Stomach (tissue), 9 donors: ENCODE measurements around the gene BTBD9. TPM values are rescaled to one million over a fixed set of nuclear protein-coding genes. Genes with fewer than 3 reads are reported as not detected.
"Not testable (repeated sequence)": the region's sequence is repeated elsewhere in the genome, so short reads cannot be mapped to it uniquely, and the experiment has no call there.

Source experiments
- DNase-seq, 2 donors: peaks; one replicate each; pipeline versions ENCODE4 v3.0.0 to v3.0.0-alpha.2; 2013 to 2019
- H3K27ac ChIP-seq, 5 donors: fragments of 200-600 bp in 4 of 5; sonication (generic) in 4 of 5; one replicate each; pipeline ENCODE4 v1.5.1; 2013 to 2019; ENCODE audit warnings: mild to moderate bottlenecking in 1 of 5, moderate library complexity in 1 of 5
- H3K27me3 ChIP-seq, 3 donors: fragments of 200-600 bp; sonication (generic); one replicate each; pipeline ENCODE4 v1.5.1; 2017 to 2019; ENCODE audit warnings: mixed run types in 1 of 3
- H3K36me3 ChIP-seq, 4 donors: fragments of 200-600 bp; sonication (generic); 1 replicate in 3 of 4; 2 replicates in 1 of 4; pipeline ENCODE4 v1.5.1; 2016 to 2019
- H3K4me1 ChIP-seq, 4 donors: fragments of 200-600 bp; sonication (generic); one replicate each; pipeline ENCODE4 v1.5.1; 2016 to 2019
- H3K4me3 ChIP-seq, 4 donors: fragments of 200-600 bp; sonication (generic) in 3 of 4; one replicate each; pipeline ENCODE4 v1.5.1; 2016 to 2019; ENCODE audit warnings: mild to moderate bottlenecking in 1 of 4
- H3K9me3 ChIP-seq, 4 donors: fragments of 200-600 bp; sonication (generic); one replicate each; pipeline ENCODE4 v1.5.1; 2016 to 2019
- EP300 ChIP-seq: sonication (generic); formaldehyde crosslinking; IDR thresholded peaks from one replicate; pipeline ENCODE4 v1.6.1; 2017; ENCODE audit warnings: antibody characterized with exemption
- POLR2A ChIP-seq, 4 donors: fragments of 450-650 bp; IDR thresholded peaks; one replicate each; pipeline ENCODE4 v1.6.1; 2016; ENCODE audit warnings: antibody characterized with exemption in 4 of 4, control low read depth in 2 of 4, mild to moderate bottlenecking in 1 of 4, moderate library complexity in 1 of 4
- POLR2AphosphoS5 ChIP-seq, 3 donors: sonication (generic); formaldehyde crosslinking; IDR thresholded peaks; one replicate each; pipeline ENCODE4 v1.6.1; 2016; ENCODE audit warnings: antibody characterized with exemption in 3 of 3
- WGBS, 5 donors: extraction: QIAGEN DNeasy Blood & Tissue Kit in 3 of 5; methylation state at CpG; one replicate each; pipeline versions ENCODE4 v1.1.5 to v1.1.7; 2013 to 2018; 5-methylcytosine and 5-hydroxymethylcytosine counted together
- intact Hi-C: fragments of 100-400 bp; cut with DNase I; formaldehyde crosslinking; loops from one replicate; pipeline ENCODE4 v1.15.1; 2023; ENCODE audit warnings: low total_unique reads
- polyA plus RNA-seq, 3 donors: library from polyadenylated mRNA; stranded (reverse); fragments of 200-250 nt; gene quantifications; one replicate each; pipeline ENCODE4 v1.2.3, GENCODE V29; 2013
- total RNA-seq, 5 donors: library from RNA; depleted of rRNA; stranded (reverse); fragments of >200 nt; gene quantifications; one replicate each; pipeline versions ENCODE4 v1.1.0 to v1.2.3, GENCODE V29; 2014 to 2016
- TF ChIP-seq, protein P1 (sequence below), 7 experiments: fragments of 450-650 bp in 4 of 7; fragments of 200-600 bp in 3 of 7; sonication (generic) in 3 of 7; IDR thresholded peaks; one replicate each; pipeline ENCODE4 v1.5.1; 2016 to 2019; ENCODE audit warnings: antibody characterized with exemption in 7 of 7, control low read depth in 2 of 7, mild to moderate bottlenecking in 1 of 7
- donor health status: healthy with polysubstance abuse.
- donor health status: Bipolar disorder and iron deficiency.
- donor health status: healthy.

The BTBD9 gene
- total and polyA plus RNA-seq, 8 donors, result 1.4 to 90.2 (median 6.8) TPM

DNA sequence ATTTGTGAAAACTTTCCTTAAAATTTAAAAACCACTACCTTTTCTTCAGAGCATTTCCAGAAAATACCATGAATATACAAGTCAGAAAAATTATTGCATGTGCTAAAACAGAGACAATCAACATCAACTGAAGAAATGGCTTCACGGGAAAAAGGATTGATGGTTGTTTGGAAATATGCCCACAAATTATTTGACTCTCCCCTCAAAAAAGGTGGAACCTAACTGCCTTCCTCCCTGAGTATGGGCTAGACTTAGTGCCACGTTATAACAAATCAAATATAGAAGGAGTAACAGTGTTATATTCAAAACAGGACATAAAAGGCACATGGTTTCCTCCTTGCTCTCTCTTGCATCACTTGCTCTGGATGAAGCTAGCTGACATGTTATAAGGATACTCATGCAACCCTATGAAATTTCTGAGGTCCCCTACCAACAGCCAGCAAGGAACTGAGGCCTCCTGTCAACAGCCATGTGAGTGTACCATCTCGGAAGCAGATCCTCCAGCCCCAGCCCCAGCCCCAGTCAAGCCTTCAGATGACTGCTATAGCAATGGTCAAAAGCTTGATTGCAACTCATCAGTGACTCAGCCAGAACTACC is 8.4 kb downstream of the BTBD9 start:
- TF ChIP-seq, protein P1, sequence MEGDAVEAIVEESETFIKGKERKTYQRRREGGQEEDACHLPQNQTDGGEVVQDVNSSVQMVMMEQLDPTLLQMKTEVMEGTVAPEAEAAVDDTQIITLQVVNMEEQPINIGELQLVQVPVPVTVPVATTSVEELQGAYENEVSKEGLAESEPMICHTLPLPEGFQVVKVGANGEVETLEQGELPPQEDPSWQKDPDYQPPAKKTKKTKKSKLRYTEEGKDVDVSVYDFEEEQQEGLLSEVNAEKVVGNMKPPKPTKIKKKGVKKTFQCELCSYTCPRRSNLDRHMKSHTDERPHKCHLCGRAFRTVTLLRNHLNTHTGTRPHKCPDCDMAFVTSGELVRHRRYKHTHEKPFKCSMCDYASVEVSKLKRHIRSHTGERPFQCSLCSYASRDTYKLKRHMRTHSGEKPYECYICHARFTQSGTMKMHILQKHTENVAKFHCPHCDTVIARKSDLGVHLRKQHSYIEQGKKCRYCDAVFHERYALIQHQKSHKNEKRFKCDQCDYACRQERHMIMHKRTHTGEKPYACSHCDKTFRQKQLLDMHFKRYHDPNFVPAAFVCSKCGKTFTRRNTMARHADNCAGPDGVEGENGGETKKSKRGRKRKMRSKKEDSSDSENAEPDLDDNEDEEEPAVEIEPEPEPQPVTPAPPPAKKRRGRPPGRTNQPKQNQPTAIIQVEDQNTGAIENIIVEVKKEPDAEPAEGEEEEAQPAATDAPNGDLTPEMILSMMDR (IDR thresholded peaks at IDR 0.05), result no peak
- no peak for TF ChIP-seq EP300
- no peak for TF ChIP-seq POLR2AphosphoS5 (IDR thresholded peaks at IDR 0.05)
- no peak for TF ChIP-seq POLR2A (IDR thresholded peaks at IDR 0.05)
- no peak overlapping the region for H3K4me3 ChIP-seq
- no peaks in the 10 kb centered on the region for H3K9me3 ChIP-seq
- H3K27me3 ChIP-seq, result no peaks in the 10 kb centered on the region
- peaks cover 0 to 35% (median 13%) of the 10 kb centered on the region in 4 donors for H3K4me1 ChIP-seq
- DNase-seq, result no peak
- WGBS, 5 donors, result 85 to 98% (median 93%) methylated on average over 3 of the region's 3 CpGs
- no peaks in the 10 kb centered on the region for H3K36me3 ChIP-seq
- intact Hi-C loops, result no loop called here
- no peak overlapping the region for H3K27ac ChIP-seq

DNA sequence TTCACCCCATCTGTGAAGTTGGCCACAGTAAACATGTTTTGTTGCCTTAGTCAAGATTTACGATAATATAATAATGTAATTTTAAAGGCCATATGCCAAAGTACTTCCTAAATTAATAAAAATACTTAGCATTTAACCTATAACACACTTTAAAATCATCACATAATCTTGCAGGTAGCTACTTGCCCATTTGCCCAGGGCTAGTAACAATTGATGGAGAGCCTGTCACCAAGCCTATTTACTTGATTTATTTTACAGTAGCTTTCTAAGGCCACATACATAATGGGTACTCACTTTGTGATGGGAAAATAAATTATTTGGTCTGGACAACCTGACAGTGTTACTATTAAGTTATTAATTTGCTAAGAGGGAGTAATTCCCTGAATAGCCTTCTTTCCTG is 14.5 kb downstream of the BTBD9 start:
- no peak overlapping the region for H3K4me3 ChIP-seq
- intact Hi-C loops, result no loop called here
- no peaks in the 10 kb centered on the region for H3K9me3 ChIP-seq
- H3K4me1 ChIP-seq, result no peaks in the 10 kb centered on the region
- H3K27ac ChIP-seq, result no peak overlapping the region
- 83 to 100% (median 96%) methylated on average over 1 of the region's 1 CpG for WGBS, 5 donors
- H3K36me3 ChIP-seq, result no peaks in the 10 kb centered on the region
- DNase-seq, result no peak
- H3K27me3 ChIP-seq, result no peaks in the 10 kb centered on the region
- TF ChIP-seq POLR2A (IDR thresholded peaks at IDR 0.05), result no peak
- no peak for TF ChIP-seq POLR2AphosphoS5 (IDR thresholded peaks at IDR 0.05)
- no peak for TF ChIP-seq EP300
- TF ChIP-seq, protein P1 (IDR thresholded peaks at IDR 0.05), result no peak

DNA sequence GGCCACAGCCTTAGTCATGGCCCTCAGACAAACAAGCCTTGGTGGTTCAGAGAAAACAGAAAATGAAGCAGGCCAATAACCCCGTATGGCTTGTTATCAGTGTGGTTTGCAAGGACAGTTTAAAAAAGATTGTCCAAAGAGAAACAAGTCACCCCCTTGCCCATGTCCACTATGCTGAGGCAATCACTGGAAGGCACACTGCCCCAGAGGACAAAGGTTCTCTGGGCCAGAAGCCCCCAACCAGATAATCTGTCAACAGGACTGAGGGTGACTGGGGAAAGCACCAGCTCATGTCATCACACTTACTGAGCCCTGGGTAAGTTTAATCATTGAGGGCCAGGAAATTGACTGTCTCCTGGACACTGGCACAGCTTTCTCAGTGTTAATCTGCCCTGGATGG is 20.4 kb downstream of the BTBD9 start:
- H3K27me3 ChIP-seq, H3K36me3 ChIP-seq, H3K4me3 ChIP-seq, intact Hi-C loops, H3K9me3 ChIP-seq, H3K27ac ChIP-seq, DNase-seq, H3K4me1 ChIP-seq: not testable (repeated sequence)
- 54 to 76% (median 58%) methylated on average over 1 of the region's 1 CpG for WGBS, 5 donors

DNA sequence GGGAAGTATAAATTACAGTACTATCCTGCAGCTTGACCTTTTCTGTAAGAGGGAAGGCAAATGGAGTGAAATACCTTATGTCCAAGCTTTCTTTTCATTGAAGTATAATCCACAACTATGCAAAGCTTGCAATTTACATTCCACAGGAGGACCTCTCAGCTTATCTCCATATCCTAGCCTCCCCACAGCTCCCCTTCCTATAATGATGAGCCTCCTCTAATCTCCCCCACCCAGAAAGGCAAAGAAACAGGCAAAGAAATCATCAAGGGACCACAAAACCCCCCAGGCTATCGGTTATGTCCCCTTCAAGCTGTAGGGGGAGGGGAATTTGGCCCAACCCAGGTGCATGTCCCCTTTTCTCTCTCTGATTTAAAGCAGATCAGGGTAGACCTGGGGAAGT is 21.4 kb downstream of the BTBD9 start:
- 93 to 100% (median 95%) methylated on average over 1 of the region's 1 CpG for WGBS, 5 donors
- DNase-seq, H3K27me3 ChIP-seq, H3K4me3 ChIP-seq, H3K36me3 ChIP-seq, H3K9me3 ChIP-seq, H3K27ac ChIP-seq, intact Hi-C loops, H3K4me1 ChIP-seq: not testable (repeated sequence)

DNA sequence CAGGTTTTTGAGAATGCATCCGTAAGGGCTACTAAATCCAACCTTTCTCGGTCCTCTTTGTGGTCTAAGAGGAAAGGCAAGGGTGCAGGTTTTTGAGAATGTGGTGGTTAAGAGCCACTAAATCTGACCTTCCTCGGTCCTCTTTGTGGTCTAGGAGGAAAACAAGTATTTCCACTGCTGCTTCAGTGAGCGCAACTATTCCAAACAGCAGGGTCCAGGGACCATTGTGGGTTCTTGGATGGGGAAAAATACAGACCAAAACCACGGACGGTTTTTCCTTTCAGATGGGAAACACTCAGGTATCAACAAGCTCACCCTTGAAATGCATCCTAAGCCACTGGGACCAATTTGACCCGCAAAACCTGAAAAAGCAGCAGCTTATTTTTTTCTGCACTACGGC is 21.9 kb downstream of the BTBD9 start:
- 89 to 97% (median 97%) methylated on average over 8 of the region's 8 CpGs for WGBS, 5 donors
- Histone ChIP-seq H3K4me1 (peaks cover 0 to 4% (median 0%) of the 10 kb centered on the region in 4 donors), H3K27ac (no peak overlapping the region), H3K9me3 (no peaks in the 10 kb centered on the region), H3K4me3 (no peak overlapping the region), H3K36me3 (no peaks in the 10 kb centered on the region), H3K27me3 (no peaks in the 10 kb centered on the region)
- no peak for TF ChIP-seq POLR2AphosphoS5 (IDR thresholded peaks at IDR 0.05)
- TF ChIP-seq, protein P1 (IDR thresholded peaks at IDR 0.05), result no peak
- no peak for TF ChIP-seq POLR2A (IDR thresholded peaks at IDR 0.05)
- no peak for TF ChIP-seq EP300
- no peak for DNase-seq
- intact Hi-C loops, result no loop called here
